Mononuclear cell (primary cell): ENCODE data around the gene B2M. TPM values are rescaled to one million over a fixed set of nuclear protein-coding genes. Genes with fewer than 3 reads are reported as not detected.
"Not testable (repeated sequence)": the region's sequence is repeated elsewhere in the genome, so short reads cannot be mapped to it uniquely, and the experiment has no call there.

Experiments used
- H3K27me3 ChIP-seq: 2 replicates; pipeline ENCODE4 v1.6.0; 2011; ENCODE audit warnings: low read length, control low read depth; ENCODE audit not compliant: insufficient read depth
- H3K4me1 ChIP-seq: 2 replicates; pipeline ENCODE4 v1.5.1; 2011; ENCODE audit warnings: mild to moderate bottlenecking, low read length, control low read depth; ENCODE audit not compliant: insufficient read depth
- H3K4me3 ChIP-seq: 2 replicates; pipeline ENCODE4 v1.5.1; 2011; ENCODE audit warnings: mild to moderate bottlenecking, low read length, moderate library complexity
- H3K9me3 ChIP-seq: 2 replicates; pipeline ENCODE4 v1.5.1; 2011; ENCODE audit warnings: low read depth, mild to moderate bottlenecking, control low read depth, low read length
- total RNA-seq: library from RNA; depleted of rRNA; stranded (reverse); fragments of >200 nt; gene quantifications from one replicate; pipeline ENCODE4 v1.2.3, GENCODE V29; 2012

B2M gene
- total RNA-seq, 1 donor = 20,832 TPM

DNA sequence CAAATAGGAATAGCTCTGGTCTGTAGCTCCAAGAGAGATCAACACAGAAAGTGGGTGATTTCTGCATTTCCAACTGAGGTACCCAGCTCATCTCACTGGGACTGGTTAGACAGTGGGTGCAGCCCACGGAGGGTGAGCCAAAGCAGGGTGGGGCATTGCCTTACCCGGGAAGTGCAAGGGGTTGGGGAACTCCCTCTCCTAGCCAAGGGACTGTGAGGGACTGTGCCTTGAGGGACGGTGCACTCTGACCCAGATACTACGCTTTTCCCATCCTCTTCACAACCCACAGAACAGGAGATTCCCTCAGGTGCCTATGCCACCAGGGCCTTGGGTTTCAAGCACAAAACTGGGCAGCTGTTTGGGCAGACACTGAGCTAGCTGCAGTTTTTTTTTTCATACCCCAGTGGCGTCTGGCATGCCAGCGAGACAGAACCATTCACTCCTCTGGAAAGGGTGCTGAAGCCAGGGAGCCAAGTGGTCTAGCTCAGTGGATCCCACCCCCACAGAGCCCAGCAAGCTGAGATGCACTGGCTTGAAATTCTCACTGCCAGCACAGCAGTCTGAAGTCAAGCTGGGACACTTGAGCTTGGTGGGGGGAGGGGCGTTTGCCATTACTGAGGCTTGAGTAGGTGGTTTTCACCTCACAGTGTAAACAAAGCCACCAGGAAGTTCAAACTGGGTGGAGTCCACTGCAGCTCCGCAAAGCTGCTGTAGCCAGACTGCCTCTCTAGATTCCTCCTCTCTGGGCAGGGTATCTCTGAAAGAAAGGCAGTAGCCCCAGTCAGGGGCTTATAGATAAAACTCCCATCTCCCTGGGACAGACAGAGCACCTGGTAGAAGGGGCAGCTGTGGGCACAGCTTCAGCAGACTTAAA is 28.3 kb upstream of the B2M start:
- not testable (repeated sequence) for H3K4me3 ChIP-seq, H3K9me3 ChIP-seq, H3K27me3 ChIP-seq
- peaks cover 63% of the 10 kb centered on the region for H3K4me1 ChIP-seq

DNA sequence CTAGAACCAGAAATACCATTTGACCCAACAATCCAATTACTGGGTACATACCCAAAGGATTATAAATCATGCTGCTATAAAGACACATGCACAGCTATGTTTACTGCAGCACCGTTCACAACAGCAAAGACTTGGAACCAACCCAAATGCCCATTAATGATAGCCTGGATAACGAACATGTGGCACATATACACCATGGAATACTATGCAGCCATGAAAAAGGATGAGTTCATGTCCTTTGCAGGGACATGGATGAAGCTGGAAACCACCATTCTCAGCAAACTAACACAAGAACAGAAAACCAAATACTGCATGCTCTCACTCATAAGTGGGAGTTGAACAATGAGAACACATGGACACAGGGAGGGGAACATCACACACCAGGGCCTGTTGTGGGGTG is 22.0 kb upstream of the B2M start:
- not testable (repeated sequence) for H3K4me1 ChIP-seq, H3K4me3 ChIP-seq, H3K27me3 ChIP-seq, H3K9me3 ChIP-seq

DNA sequence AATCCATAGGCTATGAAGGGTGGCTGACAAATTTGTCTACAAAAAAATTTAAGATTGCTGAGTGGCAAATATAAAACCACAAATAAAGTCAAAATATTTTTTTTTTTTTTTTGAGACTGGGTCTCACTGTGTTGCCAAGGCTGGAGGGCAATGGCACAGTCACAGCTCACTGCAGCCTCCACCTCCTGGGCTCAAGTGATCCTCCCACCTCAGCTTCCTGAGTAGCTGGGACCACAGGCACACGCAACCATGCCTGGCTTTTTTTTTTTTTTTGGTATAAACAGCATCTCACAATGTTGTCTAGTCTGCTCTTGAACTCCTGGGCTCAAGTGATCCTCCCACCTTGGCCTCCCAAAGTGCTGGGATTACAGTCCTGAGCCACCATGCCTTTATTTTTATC is 21.1 kb upstream of the B2M start:
- not testable (repeated sequence) for H3K4me1 ChIP-seq, H3K4me3 ChIP-seq, H3K27me3 ChIP-seq, H3K9me3 ChIP-seq

DNA sequence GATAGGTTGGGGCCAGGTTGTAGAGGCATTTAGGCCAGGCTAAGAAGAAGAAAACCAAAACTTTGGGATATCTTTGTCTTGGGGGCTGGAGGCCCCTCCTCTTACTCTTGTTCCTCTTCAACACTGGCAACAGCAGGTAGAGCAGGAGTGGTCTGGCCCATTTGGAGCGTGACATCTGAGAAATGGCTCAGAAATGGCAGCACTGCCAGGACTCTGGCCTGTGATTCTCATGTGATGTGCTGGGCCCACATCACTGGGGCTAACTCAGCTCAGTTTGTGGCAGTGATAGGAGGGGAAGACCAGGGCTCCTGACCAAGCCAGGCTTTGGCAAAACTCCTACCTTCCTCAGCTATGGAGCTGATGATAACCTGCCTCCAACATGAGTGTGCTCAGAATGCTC is 18.7 kb upstream of the B2M start:
- Histone ChIP-seq H3K9me3 (no peaks in the 10 kb centered on the region), H3K27me3 (no peaks in the 10 kb centered on the region), H3K4me3 (no peak overlapping the region), H3K4me1 (no peaks in the 10 kb centered on the region)

DNA sequence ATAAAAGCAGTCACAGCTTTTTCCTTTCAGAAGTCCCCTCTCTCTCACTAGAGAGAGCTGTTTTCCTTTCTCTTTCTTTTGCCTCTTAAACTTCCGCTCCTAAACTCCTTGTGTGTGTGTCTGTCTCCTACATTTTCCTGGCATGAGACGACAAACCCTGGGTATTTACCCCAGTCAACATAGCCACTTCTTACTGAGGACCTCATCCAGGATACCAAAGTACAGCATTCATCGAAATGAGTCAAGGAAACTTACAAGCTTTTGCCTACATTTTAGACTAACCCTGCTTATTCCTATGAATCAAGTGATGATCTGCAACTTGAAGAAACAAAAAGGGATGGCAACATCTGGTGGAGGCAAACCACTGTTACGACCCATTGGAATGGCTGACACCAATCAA is 16.9 kb upstream of the B2M start:
- Histone ChIP-seq H3K9me3 (no peaks in the 10 kb centered on the region), H3K4me1 (peaks cover 4% of the 10 kb centered on the region), H3K27me3 (no peaks in the 10 kb centered on the region), H3K4me3 (no peak overlapping the region)

DNA sequence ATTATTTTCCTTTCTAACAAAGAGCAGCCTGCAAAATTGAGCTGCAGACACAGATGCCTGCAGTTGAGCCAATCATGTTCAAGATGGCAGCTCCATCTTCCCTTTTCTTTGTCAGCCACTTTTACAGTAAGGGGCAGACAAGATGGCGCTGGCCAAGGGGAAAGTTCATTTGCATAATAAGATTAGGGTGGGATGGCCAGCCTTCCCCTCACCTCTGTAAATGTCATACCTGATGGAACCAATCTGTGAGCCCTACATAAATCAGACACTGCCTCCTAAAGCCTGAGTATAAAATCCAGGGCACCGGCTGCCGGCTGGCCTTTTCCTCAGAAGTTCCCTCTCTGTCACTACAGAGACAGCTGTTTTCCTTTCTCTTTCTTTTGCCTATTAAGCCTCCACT is 16.0 kb upstream of the B2M start:
- H3K9me3 ChIP-seq = no peaks in the 10 kb centered on the region
- H3K4me3 ChIP-seq = no peak overlapping the region
- peaks cover 4% of the 10 kb centered on the region for H3K4me1 ChIP-seq

DNA sequence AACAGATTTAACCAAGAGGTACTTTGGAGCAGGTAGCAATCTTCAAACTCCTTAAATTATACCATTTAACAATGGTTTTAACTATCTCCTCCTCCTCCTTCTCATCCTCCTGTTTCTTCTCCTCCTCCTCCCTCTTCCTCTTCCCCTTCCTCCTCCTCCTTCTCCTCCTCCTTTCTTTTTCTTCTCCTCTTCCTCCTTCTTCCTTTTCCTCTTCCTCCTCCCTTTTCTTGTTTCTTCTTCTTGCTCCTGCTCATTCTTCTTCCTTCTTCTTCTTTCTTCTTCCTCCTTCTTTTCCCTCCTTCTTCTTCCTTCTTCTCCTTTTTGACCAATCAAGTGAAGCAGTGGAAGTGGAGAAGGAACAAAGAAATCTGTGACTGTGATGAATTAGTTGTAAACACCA is 14.3 kb upstream of the B2M start:
- no peak overlapping the region for H3K4me3 ChIP-seq
- H3K4me1 ChIP-seq = peaks cover 4% of the 10 kb centered on the region
- H3K9me3 ChIP-seq = peaks cover 4% of the 10 kb centered on the region
- H3K27me3 ChIP-seq = no peaks in the 10 kb centered on the region

More for the DNA sequence above, 16.0 kb upstream of the B2M start:
- H3K27me3 ChIP-seq = no peaks in the 10 kb centered on the region

DNA sequence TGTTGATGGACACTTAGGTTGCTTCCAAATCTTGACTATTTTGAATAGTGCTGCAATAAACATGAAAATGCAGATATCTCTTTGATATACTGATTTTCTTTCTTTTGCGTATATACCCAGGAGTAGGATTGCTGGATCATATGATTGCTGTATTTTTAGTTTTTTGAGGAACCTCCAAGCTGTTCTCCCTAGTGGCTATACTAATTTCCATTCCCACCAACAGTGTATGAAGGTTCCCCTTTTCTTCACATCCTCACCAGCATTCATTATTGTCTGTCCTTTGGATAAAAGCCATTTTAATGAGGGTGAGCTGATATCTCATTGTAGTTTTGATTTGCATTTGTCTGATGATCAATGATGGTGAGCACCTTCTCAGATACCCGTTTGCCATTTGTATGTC is 12.7 kb upstream of the B2M start:
- H3K27me3 ChIP-seq = no peaks in the 10 kb centered on the region
- H3K4me3 ChIP-seq = no peak overlapping the region
- peaks cover 4% of the 10 kb centered on the region for H3K4me1 ChIP-seq
- H3K9me3 ChIP-seq = peaks cover 9% of the 10 kb centered on the region

DNA sequence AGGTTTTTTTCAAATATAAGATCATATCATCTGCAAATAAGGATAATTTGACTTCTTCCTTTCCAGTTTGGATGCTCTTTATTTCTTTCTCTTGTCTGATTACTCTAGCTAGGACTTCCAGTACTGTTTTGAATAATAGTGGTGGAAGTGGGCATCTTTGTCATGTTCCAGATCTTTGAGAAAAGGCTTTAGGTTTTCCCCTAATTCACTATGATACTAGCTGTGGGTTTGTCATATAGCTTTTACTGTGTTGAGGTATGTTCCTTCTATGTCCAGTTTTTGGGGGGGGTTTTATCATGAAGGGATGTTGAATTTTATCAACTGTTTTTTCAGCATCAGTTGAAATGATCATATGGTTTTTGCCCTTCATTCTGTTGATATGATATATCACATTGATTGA is 10.6 kb upstream of the B2M start:
- not testable (repeated sequence) for H3K4me3 ChIP-seq, H3K27me3 ChIP-seq, H3K4me1 ChIP-seq
- peaks cover 11% of the 10 kb centered on the region for H3K9me3 ChIP-seq

DNA sequence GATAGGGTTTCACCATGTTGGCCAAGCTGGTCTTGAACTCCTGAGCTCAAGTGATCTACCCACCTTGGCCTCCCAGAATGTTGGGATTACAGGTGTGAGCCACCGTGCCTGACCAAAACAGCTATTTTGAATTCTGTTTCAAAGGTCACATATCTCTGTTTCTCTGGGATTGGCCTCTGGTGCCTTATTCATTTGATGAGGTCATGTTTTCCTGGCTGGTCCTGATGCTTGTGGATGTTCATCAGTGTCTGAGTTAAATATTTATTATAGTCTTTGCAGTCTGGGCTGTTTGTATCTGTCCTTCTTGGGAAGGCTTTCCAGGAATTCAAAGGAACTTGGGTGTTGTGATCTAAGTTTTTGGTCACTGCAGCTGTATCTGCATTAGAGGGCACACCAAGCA is 5.3 kb upstream of the B2M start:
- H3K9me3 ChIP-seq = peaks cover 11% of the 10 kb centered on the region
- peaks cover 16% of the 10 kb centered on the region for H3K4me1 ChIP-seq
- H3K27me3 ChIP-seq = no peaks in the 10 kb centered on the region
- no peak overlapping the region for H3K4me3 ChIP-seq

DNA sequence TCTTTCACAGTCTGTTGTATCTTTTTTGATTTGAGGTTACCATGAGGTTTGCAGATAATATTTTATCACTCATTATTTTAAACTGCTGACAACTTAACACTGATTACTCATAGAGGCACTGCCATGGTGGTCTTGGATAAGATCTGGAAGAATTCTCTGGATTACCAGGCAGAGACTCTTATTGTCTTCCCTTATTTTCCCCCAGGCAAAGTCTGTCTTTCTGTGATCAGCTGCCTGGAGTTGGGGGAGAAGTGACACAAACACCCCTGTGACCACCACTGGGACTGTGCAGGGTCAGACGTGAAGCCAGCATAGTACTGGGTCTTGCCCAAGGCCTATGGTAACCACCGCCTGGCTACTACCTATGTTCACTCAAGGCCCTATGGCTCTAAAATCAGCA is 4.9 kb upstream of the B2M start:
- Histone ChIP-seq H3K27me3 (no peaks in the 10 kb centered on the region), H3K4me1 (peaks cover 16% of the 10 kb centered on the region), H3K9me3 (peaks cover 11% of the 10 kb centered on the region), H3K4me3 (no peak overlapping the region)

DNA sequence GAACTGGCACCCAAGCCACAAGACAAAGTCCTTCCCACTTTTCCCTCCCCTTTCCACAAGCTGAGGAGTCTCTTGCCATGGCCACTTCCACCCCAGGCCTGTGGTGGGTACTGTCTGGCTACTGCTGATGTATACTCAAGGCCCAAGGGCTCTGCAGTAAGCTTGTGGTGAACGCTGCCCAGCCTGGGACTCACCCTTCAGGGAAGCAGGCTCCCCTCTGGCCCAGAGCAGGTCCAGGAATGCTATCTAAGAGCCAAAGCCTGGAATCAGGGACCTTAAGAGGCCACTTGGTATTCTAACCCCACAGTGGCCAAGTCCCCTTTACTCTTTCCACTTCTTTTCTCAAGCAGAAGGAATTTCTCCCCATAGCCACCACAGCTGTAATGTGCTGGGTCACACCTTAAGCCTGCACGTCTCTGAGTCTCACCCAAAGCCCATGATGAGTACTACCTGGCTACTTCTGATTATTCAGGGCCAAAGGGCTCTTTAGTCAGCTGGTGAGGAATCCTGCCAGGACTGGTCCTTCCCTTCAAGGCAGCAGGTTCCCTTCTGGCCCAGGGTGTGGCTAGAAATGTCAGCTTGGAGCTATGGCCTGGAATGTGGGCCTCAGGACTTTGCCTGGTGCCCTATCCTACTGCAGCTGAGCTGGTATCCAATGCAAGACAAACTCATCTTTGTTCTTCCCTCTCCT is 4.2 kb upstream of the B2M start:
- Histone ChIP-seq H3K27me3 (no peaks in the 10 kb centered on the region), H3K4me3 (no peak overlapping the region), H3K4me1 (peaks cover 16% of the 10 kb centered on the region), H3K9me3 (peaks cover 6% of the 10 kb centered on the region)

DNA sequence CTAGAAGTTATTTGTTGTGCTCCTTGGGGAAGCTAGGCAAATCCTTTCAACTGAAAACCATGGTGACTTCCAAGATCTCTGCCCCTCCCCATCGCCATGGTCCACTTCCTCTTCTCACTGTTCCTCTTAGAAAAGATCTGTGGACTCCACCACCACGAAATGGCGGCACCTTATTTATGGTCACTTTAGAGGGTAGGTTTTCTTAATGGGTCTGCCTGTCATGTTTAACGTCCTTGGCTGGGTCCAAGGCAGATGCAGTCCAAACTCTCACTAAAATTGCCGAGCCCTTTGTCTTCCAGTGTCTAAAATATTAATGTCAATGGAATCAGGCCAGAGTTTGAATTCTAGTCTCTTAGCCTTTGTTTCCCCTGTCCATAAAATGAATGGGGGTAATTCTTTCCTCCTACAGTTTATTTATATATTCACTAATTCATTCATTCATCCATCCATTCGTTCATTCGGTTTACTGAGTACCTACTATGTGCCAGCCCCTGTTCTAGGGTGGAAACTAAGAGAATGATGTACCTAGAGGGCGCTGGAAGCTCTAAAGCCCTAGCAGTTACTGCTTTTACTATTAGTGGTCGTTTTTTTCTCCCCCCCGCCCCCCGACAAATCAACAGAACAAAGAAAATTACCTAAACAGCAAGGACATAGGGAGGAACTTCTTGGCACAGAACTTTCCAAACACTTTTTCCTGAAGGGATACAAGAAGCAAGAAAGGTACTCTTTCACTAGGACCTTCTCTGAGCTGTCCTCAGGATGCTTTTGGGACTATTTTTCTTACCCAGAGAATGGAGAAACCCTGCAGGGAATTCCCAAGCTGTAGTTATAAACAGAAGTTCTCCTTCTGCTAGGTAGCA is 851 bp upstream of the B2M start:
- peak overlapping the region; percentile 100 for H3K4me3 ChIP-seq
- H3K9me3 ChIP-seq = no peaks in the 10 kb centered on the region
- H3K4me1 ChIP-seq = peaks cover 37% of the 10 kb centered on the region
- no peaks in the 10 kb centered on the region for H3K27me3 ChIP-seq

DNA sequence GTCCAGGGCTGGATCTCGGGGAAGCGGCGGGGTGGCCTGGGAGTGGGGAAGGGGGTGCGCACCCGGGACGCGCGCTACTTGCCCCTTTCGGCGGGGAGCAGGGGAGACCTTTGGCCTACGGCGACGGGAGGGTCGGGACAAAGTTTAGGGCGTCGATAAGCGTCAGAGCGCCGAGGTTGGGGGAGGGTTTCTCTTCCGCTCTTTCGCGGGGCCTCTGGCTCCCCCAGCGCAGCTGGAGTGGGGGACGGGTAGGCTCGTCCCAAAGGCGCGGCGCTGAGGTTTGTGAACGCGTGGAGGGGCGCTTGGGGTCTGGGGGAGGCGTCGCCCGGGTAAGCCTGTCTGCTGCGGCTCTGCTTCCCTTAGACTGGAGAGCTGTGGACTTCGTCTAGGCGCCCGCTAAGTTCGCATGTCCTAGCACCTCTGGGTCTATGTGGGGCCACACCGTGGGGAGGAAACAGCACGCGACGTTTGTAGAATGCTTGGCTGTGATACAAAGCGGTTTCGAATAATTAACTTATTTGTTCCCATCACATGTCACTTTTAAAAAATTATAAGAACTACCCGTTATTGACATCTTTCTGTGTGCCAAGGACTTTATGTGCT is 527 bp downstream of the B2M start:
- H3K27me3 ChIP-seq = no peaks in the 10 kb centered on the region
- no peaks in the 10 kb centered on the region for H3K9me3 ChIP-seq
- H3K4me1 ChIP-seq = peaks cover 51% of the 10 kb centered on the region
- H3K4me3 ChIP-seq = peak overlapping the region; percentile 100
